CD4-positive, CD25-positive, alpha-beta regulatory T cell (primary cell): Measurements from ENCODE around the gene CDK3. TPM values are rescaled to one million over a fixed set of nuclear protein-coding genes. Genes with fewer than 3 reads are reported as not detected.

Source experiments
- ATAC-seq, 2 donors: fragments of 150-1000 bp; cut with Tn5 transposase; one replicate each; pipeline ENCODE4 v1.10.0; 2021; ENCODE audit warnings: low read depth in 2 of 2, moderate number of reproducible peaks in 2 of 2, moderate library complexity in 1 of 2
- DNase-seq, 3 donors: peaks; one replicate each; pipeline versions ENCODE4 v3.0.0 to v3.0.0-alpha.2; 2012 to 2022; ENCODE audit warnings: mixed read lengths in 1 of 3
- H3K27ac ChIP-seq: one replicate; pipeline ENCODE4 v1.7.0; 2013; ENCODE audit warnings: mild to moderate bottlenecking, low read length; ENCODE audit not compliant: insufficient read depth, poor library complexity, severe bottlenecking
- H3K27me3 ChIP-seq: one replicate; pipeline ENCODE4 v1.7.0; 2013; ENCODE audit warnings: low read length; ENCODE audit not compliant: control insufficient read depth, insufficient read depth
- H3K36me3 ChIP-seq: one replicate; pipeline ENCODE4 v1.7.0; 2013; ENCODE audit warnings: mild to moderate bottlenecking, low read length, moderate library complexity; ENCODE audit not compliant: control insufficient read depth, insufficient read depth
- H3K4me1 ChIP-seq: 2 replicates; pipeline ENCODE4 v1.7.0; 2013; ENCODE audit warnings: mild to moderate bottlenecking, low read length; ENCODE audit not compliant: insufficient read depth, control insufficient read depth, poor library complexity, severe bottlenecking
- H3K4me3 ChIP-seq: one replicate; pipeline ENCODE4 v1.7.0; 2013; ENCODE audit warnings: low read depth, mild to moderate bottlenecking, low read length, moderate library complexity
- H3K9me3 ChIP-seq, 2 experiments: 1 replicate in 1 of 2; 2 replicates in 1 of 2; pipeline ENCODE4 v1.7.0; 2013; ENCODE audit warnings: low read length in 2 of 2, mild to moderate bottlenecking in 1 of 2, moderate library complexity in 1 of 2; ENCODE audit not compliant: control insufficient read depth in 2 of 2
- H3K27ac Mint-ChIP-seq, 3 donors: one replicate each; pipeline ENCODE4 v1.8.0; 2020 to 2022; ENCODE audit warnings: mild to moderate bottlenecking in 3 of 3, mixed read lengths in 3 of 3, moderate library complexity in 2 of 3
- H3K27me3 Mint-ChIP-seq: one replicate; pipeline ENCODE4 v1.8.0; 2022; ENCODE audit warnings: mild to moderate bottlenecking, mixed read lengths
- H3K36me3 Mint-ChIP-seq: one replicate; pipeline ENCODE4 v1.8.0; 2020; ENCODE audit warnings: mixed read lengths
- H3K4me1 Mint-ChIP-seq, 4 donors: one replicate each; pipeline ENCODE4 v1.8.0; 2020 to 2022; ENCODE audit warnings: mixed read lengths in 4 of 4, mild to moderate bottlenecking in 1 of 4
- H3K4me3 Mint-ChIP-seq, 4 donors: one replicate each; pipeline ENCODE4 v1.8.0; 2020 to 2022; ENCODE audit warnings: mild to moderate bottlenecking in 4 of 4, mixed read lengths in 4 of 4, moderate library complexity in 3 of 4
- H3K9me3 Mint-ChIP-seq, 7 donors: one replicate each; pipeline ENCODE4 v1.8.0; 2020 to 2022; ENCODE audit warnings: mixed read lengths in 7 of 7, mild to moderate bottlenecking in 3 of 7, moderate library complexity in 2 of 7
- polyA plus RNA-seq, 4 donors: library from polyadenylated mRNA; unstranded; fragments of 300-500 nt; fragmentation: Illumina TruSeq; gene quantifications; one replicate each; pipeline ENCODE4 v1.2.3, GENCODE V29; 2021
- total RNA-seq: library from RNA; stranded (reverse); gene quantifications from one replicate; pipeline ENCODE4 v1.2.3, GENCODE V29; 2022

Gene CDK3
- total and polyA plus RNA-seq, 5 donors from 2014 or later = 0.17 to 11.6 (median 0.79) TPM

DNA sequence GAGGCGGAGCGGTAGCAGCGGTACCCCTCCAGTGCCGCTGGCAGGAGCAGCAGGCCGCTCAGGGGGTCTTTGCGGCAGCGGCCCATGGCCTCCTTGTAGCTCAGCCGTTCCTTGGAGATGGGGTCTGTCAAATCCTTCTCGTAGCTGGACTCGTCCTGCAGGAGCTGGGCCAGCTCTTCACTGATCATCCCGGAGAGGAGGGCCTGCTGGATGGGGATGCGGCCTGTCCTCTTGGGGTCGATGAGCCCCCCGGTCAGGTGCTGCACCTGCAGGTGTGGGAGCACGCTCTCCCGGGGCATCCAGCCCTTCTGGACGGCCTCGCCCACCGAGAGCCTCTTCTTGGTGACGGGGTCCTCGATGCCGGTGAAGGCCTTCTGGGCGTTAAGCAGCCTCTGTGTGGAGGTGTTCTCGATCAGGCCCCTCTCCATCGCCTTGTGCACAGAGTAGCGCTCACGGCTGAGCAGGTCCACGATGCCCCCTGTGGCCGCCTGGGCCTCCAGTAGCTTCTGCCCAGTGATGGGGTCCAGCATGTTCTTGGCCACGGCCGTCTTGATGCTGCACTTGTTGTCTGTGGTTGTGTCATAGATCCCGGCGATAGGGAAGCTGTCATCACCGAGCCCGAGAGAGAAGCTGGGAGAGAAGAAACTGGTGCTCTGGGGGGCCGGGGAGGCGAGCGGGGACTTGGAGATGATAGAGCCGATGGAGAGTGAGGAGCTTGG, 6.6 kb downstream of the CDK3 start:
- no peak for ATAC-seq
- peaks cover 7% of the 10 kb centered on the region for H3K36me3 Mint-ChIP-seq
- H3K9me3 Mint-ChIP-seq = no peaks in the 10 kb centered on the region
- peak overlapping the region in 1 of 3 donors; percentile 63 for H3K27ac Mint-ChIP-seq
- peaks cover 0 to 7% (median 5%) of the 10 kb centered on the region in 4 donors for H3K4me1 Mint-ChIP-seq
- no peak for DNase-seq
- H3K27me3 Mint-ChIP-seq = no peaks in the 10 kb centered on the region
- Histone ChIP-seq H3K27ac (no peak overlapping the region), H3K4me1 (no peaks in the 10 kb centered on the region), H3K27me3 (no peaks in the 10 kb centered on the region), H3K4me3 (no peak overlapping the region), H3K9me3 (no peaks in the 10 kb centered on the region), H3K36me3 (no peaks in the 10 kb centered on the region)
- H3K4me3 Mint-ChIP-seq = no peak overlapping the region

GRCh38 chr17:76007850-76008165, 7.2 kb downstream of the CDK3 start:
- H3K4me1 ChIP-seq = no peaks in the 10 kb centered on the region
- H3K4me3 ChIP-seq = no peak overlapping the region
- Mint-ChIP-seq H3K27me3 (no peaks in the 10 kb centered on the region), H3K36me3 (peaks cover 7% of the 10 kb centered on the region), H3K9me3 (no peaks in the 10 kb centered on the region), H3K4me3 (no peak overlapping the region), H3K4me1 (peaks cover 0 to 7% (median 5%) of the 10 kb centered on the region in 4 donors), H3K27ac (peak overlapping the region in 1 of 3 donors; percentile 63)
- no peak overlapping the region for H3K27ac ChIP-seq
- H3K27me3 ChIP-seq = no peaks in the 10 kb centered on the region
- H3K36me3 ChIP-seq = no peaks in the 10 kb centered on the region
- ATAC-seq = no peak
- DNase-seq = no peak
- H3K9me3 ChIP-seq = no peaks in the 10 kb centered on the region

DNA sequence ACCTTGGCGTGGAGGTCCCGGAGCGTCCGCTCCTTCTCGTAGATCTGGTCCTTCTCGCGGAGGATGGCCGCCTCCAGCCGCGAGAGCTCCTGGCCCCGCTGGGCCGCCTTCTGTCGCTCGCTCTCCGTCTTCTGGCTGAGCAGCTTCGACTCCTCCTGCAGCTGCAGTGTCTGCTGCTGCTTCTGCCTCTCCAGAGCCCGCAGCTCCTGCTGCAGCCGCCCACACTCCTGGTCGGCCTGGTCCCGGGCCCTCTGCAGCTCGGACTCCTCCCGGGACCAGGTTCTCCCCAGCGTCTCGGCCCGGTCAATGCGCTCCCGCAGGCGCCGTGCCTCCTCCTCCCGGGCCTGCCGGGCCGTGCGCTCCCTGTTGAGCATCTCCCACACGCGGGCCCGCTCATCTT, 7.6 kb downstream of the CDK3 start:
- H3K4me3 ChIP-seq = no peak overlapping the region
- H3K4me3 Mint-ChIP-seq = no peak overlapping the region
- H3K36me3 Mint-ChIP-seq = peaks cover 7% of the 10 kb centered on the region
- H3K9me3 Mint-ChIP-seq = no peaks in the 10 kb centered on the region
- H3K4me1 Mint-ChIP-seq = peaks cover 0 to 7% (median 4%) of the 10 kb centered on the region in 4 donors
- DNase-seq (no peak), ATAC-seq (no peak)
- no peak overlapping the region for H3K27ac Mint-ChIP-seq
- no peak overlapping the region for H3K27ac ChIP-seq
- H3K27me3 Mint-ChIP-seq = no peaks in the 10 kb centered on the region
- H3K4me1 ChIP-seq = no peaks in the 10 kb centered on the region
- no peaks in the 10 kb centered on the region for H3K27me3 ChIP-seq
- H3K36me3 ChIP-seq = no peaks in the 10 kb centered on the region
- no peaks in the 10 kb centered on the region for H3K9me3 ChIP-seq

DNA sequence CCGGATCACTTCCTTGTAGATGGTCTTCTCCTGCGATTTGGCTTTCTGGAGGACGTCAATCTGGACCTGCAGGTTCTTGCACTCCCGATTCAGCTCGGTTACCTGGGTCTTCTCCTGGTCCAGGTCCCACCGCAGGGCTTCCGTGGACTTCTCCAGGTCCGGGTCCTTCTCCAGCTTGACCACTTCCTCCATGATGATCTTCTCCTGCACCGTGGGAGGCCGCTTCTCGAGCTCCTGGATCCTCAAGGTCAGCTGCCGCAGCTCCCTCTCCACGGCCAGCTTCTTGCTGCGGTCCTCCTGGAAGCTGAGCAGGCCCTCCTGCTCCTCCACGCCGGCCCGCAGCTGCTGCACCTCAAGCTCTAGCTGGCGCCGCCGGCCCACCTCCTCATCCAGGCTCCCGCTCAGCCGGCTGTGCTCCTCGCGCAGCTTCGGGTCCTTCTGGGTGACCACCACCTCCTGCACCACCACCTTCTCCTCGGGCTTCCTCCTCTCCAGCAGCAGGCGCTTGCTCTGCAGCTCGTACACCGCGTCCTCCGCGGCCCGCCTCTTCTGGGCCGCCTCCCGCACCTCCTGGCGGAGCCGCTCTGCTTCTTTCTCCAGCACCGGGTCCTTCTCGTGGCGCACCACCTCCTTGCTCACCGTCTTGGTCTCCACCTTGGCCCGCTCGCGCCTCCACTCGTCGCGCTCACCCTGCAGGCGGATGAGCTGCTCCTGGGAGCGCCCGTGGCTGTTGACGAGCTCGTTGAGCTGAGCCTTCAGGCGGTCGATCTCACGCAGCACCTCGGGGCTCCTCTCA, 8.2 kb downstream of the CDK3 start:
- DNase-seq (no peak), ATAC-seq (no peak)
- Histone ChIP-seq H3K27me3 (no peaks in the 10 kb centered on the region), H3K4me1 (peaks cover under 1% of the 10 kb centered on the region), H3K9me3 (no peaks in the 10 kb centered on the region), H3K36me3 (no peaks in the 10 kb centered on the region), H3K4me3 (no peak overlapping the region), H3K27ac (no peak overlapping the region)
- H3K4me3 Mint-ChIP-seq = no peak overlapping the region
- peaks cover 0 to 10% (median 3%) of the 10 kb centered on the region in 4 donors for H3K4me1 Mint-ChIP-seq
- no peaks in the 10 kb centered on the region for H3K27me3 Mint-ChIP-seq
- H3K9me3 Mint-ChIP-seq = no peaks in the 10 kb centered on the region
- peak overlapping the region in 1 of 3 donors; percentile 42 for H3K27ac Mint-ChIP-seq
- H3K36me3 Mint-ChIP-seq = peaks cover 7% of the 10 kb centered on the region

DNA sequence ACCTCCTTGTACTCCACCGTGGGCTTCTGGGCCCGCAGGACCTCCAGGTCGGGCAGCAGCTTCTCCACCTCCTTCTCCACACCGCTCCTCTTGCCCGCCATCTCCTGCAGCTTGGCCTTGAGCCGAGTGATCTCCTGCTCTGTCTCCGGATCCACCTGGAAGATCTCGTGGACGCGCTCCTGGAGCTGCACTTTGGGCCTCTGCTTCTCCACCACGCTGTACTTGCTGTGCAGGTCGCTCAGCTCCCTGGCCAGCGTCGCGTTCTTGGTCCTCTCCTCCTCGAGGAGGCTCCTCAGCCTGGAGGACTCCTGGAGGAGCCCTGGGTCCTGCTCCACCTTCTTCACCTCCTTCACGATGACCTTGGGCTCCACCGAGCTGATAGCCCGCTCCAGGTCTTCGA, 8.8 kb downstream of the CDK3 start:
- Mint-ChIP-seq H3K4me3 (no peak overlapping the region), H3K36me3 (peaks cover 7% of the 10 kb centered on the region), H3K9me3 (no peaks in the 10 kb centered on the region), H3K27ac (peak overlapping the region in 1 of 3 donors; percentile 42), H3K4me1 (peaks cover 2 to 16% (median 6%) of the 10 kb centered on the region in 4 donors), H3K27me3 (no peaks in the 10 kb centered on the region)
- no peak for ATAC-seq
- Histone ChIP-seq H3K27me3 (no peaks in the 10 kb centered on the region), H3K4me1 (peaks cover 7% of the 10 kb centered on the region), H3K9me3 (no peaks in the 10 kb centered on the region), H3K36me3 (no peaks in the 10 kb centered on the region), H3K27ac (no peak overlapping the region), H3K4me3 (no peak overlapping the region)
- no peak for DNase-seq

GRCh38 chr17:76009969-76010661, 9.5 kb downstream of the CDK3 start:
- no peak overlapping the region for H3K27ac Mint-ChIP-seq
- H3K27ac ChIP-seq = no peak overlapping the region
- no peaks in the 10 kb centered on the region for H3K27me3 Mint-ChIP-seq
- H3K4me1 ChIP-seq = peaks cover 9% of the 10 kb centered on the region
- no peaks in the 10 kb centered on the region for H3K9me3 Mint-ChIP-seq
- H3K4me3 Mint-ChIP-seq = peak overlapping the region in 1 of 4 donors; percentile 47
- H3K9me3 ChIP-seq = no peaks in the 10 kb centered on the region
- H3K27me3 ChIP-seq = no peaks in the 10 kb centered on the region
- H3K4me3 ChIP-seq = no peak overlapping the region
- ATAC-seq (no peak), DNase-seq (no peak)
- H3K36me3 Mint-ChIP-seq = peaks cover 7% of the 10 kb centered on the region
- peaks cover 2 to 20% (median 6%) of the 10 kb centered on the region in 4 donors for H3K4me1 Mint-ChIP-seq
- no peaks in the 10 kb centered on the region for H3K36me3 ChIP-seq

GRCh38 chr17:76011951-76012350, 11.3 kb downstream of the CDK3 start:
- Histone ChIP-seq H3K27me3 (no peaks in the 10 kb centered on the region), H3K9me3 (no peaks in the 10 kb centered on the region), H3K4me3 (no peak overlapping the region), H3K27ac (no peak overlapping the region), H3K36me3 (no peaks in the 10 kb centered on the region), H3K4me1 (peaks cover 9% of the 10 kb centered on the region)
- no peaks in the 10 kb centered on the region for H3K27me3 Mint-ChIP-seq
- H3K27ac Mint-ChIP-seq = no peak overlapping the region
- no peaks in the 10 kb centered on the region for H3K36me3 Mint-ChIP-seq
- no peaks in the 10 kb centered on the region for H3K9me3 Mint-ChIP-seq
- DNase-seq = no peak
- H3K4me1 Mint-ChIP-seq = peaks cover 0 to 13% (median 4%) of the 10 kb centered on the region in 4 donors
- H3K4me3 Mint-ChIP-seq = no peak overlapping the region
- ATAC-seq = no peak
